A673 (cell line): Measurements from ENCODE around the gene CRB1.

Source experiments
- EZH2 ChIP-seq: fragments of 200-600 bp; sonication (generic); IDR thresholded peaks from 2 replicates; pipeline ENCODE4 v1.6.1; 2017; ENCODE audit warnings: borderline replicate concordance, low read depth, mild to moderate bottlenecking, mixed read lengths, antibody characterized with exemption, low read length; ENCODE audit not compliant: poor library complexity, severe bottlenecking
- TF ChIP-seq, protein P1 (sequence below): fragments of 300-800, 200-600 bp; sonication (generic); conservative IDR thresholded peaks from 2 replicates; pipeline ENCODE4 v1.5.1; 2017; ENCODE audit warnings: low read depth, mild to moderate bottlenecking, antibody characterized with exemption, low read length, moderate library complexity, mixed read lengths

- TF ChIP-seq, protein P1, sequence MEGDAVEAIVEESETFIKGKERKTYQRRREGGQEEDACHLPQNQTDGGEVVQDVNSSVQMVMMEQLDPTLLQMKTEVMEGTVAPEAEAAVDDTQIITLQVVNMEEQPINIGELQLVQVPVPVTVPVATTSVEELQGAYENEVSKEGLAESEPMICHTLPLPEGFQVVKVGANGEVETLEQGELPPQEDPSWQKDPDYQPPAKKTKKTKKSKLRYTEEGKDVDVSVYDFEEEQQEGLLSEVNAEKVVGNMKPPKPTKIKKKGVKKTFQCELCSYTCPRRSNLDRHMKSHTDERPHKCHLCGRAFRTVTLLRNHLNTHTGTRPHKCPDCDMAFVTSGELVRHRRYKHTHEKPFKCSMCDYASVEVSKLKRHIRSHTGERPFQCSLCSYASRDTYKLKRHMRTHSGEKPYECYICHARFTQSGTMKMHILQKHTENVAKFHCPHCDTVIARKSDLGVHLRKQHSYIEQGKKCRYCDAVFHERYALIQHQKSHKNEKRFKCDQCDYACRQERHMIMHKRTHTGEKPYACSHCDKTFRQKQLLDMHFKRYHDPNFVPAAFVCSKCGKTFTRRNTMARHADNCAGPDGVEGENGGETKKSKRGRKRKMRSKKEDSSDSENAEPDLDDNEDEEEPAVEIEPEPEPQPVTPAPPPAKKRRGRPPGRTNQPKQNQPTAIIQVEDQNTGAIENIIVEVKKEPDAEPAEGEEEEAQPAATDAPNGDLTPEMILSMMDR, result no peak
- no peak for TF ChIP-seq EZH2
These were observed 127.0 kb downstream of the CRB1 start for GRCh38 chr1:197394831-197395608.
